GM21576 (cell line): ENCODE data around the gene DDR2.

Experiments used
- ATAC-seq: cut with Tn5 transposase; IDR thresholded peaks from one replicate; pipeline ENCODE4 v1.9.1; 2021; ENCODE audit warnings: mild to moderate bottlenecking, moderate library complexity; ENCODE audit not compliant: unreplicated experiment

DDR2 gene

DNA sequence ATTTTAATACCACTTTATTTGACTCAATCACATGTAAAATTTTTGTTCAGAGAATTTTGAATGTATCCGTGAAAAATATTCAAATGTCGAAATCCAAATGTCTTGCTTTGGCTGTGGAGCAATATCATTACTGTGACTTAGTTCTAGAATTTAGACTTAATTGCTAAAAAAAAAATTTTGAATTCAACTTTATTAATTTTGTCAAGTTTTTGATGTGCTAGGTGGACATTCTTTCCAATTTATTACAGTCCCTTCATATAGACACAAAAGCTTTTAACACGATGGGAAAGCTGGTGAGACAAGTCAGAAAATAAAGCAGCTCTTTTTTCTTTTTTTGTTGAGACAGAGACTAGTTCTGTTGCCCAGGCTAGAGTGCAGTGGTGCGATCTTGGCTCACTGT, 62.6 kb downstream of the DDR2 start:
- ATAC-seq, result no peak

DNA sequence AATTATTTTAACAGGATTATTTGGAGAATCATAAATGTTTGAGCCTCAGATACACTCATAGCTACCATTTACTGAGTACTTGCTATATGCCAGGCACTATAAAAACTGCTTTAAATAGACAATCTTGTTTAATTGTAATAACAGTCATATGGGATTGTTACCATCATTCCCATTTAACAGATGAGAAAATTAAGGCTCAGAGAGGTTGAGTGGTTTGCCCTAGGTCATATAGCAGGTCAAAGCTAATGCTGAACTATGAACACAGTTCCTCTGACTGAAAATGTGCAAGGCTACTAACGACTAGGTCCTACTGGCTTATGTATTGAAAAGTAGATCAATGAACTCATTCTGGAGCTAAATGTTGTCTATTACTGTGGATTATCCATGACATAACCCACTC, 63.4 kb downstream of the DDR2 start:
- no peak for ATAC-seq

DNA sequence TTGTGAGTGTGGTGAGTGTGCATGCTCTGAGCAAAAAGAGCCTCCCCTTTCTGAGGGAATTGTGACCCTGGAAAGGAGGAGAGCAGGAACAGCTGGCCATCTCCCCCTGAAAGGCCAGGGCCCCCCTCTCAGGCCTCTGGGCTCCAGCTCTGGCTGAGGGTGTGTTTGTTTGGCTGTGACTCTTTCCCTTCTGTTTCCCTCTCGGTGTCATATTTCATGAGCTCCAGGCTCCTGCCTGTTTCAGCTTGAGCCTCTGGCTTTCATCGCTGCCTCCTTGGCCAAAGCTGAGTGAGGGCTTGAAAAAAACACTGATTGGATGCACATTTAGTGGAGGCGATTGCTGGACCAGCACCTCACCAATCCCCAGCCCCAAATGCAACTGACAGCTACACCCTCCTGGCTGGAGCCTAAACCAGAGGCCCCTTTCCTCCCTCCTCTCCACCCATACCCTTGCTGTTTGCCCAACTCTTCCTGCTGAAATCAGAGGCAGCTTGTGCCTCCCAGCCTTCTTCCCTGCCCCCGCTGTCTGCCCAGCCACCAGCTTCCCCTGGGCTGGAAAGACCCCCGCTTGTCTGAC, 64.1 kb downstream of the DDR2 start:
- no peak for ATAC-seq

DNA sequence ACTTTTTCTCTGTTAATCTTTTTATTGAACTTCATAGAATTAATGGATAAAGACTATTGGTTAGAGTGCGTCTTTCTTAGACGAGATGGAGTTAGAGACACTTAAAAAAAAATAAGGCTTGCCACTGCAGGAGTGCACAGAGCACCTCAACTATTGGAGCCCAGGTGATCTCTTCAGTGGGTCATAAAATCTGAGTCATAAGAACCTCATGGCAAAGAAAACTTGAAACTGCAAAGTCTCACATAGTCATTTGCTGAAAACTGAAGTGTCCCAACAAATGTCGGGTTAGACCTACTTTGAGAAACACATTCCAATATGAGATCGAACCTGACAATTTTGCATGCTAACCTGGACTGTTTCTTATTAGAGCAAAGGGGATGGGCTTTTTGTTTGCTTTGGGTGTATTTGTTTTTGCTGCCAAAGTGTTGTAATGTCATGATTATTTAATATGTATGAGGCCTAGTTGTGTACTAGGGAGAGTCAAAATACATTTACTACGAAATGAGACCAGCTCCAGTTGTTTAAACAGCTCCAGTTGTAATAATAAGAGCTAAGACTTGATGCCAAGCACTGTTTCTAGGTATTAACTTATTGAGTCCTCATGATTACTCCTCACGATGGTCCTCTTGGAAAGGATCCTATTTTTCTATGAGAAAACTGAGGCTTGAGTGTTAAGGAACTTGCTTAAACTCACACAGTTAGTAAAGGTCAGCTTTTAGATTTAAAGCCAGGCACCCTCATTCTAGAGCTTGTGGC, 65.1 kb downstream of the DDR2 start:
- ATAC-seq, result no peak

DNA sequence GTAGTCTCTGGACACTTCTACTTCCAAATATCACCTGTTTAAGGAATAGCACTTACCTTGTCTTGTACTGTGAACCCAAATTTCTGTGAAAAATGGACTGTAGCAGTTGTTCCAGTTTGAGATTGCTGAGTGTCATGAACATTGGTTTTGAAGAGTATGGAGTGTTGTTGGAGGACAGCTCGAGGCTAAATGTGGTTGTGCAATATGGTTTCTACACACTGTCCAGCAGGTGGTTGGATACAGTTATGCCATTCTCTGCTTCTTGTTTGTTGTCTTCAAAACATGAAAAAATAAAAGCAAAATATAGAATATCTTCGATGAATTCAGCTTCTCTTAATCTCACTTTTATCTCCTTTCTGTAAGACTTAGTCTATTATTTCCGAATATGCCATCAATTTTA, 67.1 kb downstream of the DDR2 start:
- no peak for ATAC-seq

DNA sequence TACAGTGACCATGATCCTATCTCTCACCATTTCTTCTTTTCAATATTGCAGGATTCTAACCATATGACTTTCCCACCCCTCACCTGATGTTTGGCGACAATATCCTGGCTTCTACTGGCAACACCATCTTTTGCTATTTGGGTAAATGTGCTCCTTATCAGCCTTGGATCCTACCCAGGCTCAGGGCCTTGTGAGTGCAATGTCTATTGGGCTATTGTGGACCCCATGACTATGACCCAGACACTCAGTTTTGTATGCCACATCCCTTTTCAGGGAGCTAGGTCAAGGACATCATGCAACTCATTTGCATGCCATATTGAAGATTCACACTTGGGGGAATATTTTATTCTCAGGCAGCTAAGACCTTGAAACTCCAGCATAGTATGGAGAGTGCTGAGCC, 67.9 kb downstream of the DDR2 start:
- no peak for ATAC-seq

DNA sequence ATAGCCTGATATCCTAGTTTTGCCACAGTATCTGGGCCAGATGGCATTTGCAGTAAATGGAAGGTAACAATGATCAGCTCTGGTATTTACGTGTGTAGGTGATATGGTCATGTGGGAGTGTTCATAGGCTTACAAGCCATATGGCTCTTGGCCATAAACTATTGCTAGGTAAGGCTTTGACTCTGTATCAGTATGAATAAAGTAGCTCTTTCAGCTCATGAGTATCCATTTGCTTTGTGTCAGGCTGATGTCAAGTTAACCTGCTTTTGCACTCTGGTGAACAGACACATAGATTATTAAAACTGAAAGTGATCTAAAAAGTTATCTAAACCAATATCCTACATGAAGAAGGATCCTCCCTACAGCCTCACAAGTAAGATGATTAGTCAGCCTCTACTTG, 69.0 kb downstream of the DDR2 start:
- ATAC-seq, result no peak

DNA sequence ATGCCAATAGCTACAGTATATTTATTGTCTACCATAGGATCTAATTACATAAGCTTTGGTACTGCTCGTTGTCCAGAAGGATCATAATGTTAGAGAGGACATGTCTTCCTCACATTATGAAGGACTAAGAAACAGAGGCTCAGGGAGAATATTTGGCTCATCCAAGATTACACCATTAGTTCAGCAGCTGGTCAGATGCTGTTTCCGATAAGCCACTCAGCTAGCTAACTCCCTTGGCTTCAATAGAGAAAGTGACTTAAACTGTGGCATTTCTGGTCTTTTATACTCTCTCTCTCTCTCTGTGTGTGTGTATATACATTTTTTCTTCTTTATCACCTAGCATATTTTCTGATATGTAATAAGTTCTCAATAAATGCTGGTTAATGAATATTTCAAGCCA, 70.4 kb downstream of the DDR2 start:
- no peak for ATAC-seq

DNA sequence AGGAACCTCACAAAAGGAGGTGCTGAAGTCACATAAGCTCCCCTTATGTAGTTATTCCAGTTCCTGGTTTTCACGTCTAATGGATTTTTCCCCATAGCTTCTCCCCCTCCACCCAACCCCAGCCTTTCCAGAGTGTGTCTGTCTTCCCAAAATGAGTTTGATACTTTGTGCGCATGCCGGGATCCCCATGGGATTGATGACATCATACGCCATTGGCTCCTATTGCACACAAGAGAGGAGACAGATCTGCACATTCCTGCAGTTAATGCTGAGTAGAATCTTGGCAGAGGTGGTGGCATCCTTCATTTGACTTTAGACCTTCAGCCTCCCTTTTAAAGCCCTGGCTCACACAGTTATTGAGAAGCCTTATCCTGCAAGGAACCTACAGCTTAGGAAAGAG, 71.4 kb downstream of the DDR2 start:
- no peak for ATAC-seq

DNA sequence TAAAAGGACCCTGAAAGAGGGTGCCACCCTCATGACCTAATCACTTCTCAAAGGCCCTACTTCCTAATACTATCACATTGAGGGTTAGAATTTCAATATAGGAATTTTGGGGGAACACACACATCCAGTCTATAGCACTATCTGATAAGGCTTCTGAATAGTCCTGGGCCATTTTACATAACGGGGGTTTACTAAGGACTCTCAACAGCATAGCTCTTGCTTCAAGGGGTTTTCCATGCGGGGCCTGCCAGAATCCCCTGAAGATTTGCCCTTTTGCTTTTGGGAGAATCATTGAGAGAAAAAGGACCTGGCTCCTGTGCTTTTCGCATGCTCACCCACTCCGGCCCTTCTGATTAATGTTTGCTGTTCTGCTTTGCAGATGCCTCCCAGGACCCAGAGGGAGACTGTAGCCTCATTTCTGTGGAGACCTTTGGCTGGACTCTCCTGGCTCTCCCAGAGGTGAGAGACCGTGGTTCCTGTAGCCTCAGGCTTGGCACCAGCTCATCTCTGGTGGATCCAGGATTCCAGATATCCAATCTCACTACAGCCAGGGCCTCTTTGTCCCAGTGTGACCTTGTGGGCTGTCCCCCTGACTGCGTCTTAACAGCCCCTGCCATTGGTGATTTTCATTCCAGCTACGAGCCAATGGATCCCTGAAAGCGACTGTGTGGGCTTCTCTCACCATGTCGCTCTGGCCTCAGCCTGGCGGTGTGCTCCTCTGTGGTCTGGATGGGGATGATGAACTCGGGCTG, 72.6 kb downstream of the DDR2 start:
- no peak for ATAC-seq

DNA sequence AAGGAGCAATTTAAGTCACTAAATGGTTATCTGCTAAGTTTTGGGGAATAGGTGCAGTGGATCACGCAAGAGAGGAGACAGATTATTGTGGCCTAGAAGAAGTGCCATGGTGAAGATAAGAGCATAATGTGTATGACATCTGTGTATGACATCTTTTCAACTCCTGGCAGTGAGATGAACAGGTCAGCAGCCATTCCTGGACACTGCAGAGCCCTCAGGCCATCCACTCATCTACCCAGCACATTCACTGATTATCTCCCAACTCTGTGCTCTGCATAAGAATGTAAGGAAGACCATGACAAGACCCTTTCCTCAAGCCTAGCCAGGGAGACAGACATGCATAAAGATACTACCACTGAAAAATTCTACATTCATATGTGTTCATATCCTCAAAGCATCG, 73.7 kb downstream of the DDR2 start:
- ATAC-seq, result no peak

DNA sequence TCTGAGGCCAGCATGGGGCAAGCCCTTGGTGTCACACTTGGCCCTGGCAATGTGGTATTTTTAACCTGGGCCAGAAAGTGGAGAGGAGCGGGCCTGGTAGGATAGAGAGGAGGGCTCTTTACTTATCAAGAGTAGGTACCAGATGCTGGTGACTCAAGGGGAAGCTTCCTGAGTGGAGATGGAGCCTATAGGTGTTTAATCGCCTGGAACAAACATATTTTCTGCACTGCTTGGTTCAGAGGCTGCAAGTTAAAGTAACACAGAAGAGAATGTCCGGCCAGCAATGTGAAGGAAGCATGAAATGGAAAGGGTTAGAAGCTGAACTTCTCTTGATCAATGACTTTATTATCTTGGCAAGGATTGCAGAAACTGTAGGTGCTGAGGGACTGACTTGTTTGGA, 74.3 kb downstream of the DDR2 start:
- no peak for ATAC-seq

DNA sequence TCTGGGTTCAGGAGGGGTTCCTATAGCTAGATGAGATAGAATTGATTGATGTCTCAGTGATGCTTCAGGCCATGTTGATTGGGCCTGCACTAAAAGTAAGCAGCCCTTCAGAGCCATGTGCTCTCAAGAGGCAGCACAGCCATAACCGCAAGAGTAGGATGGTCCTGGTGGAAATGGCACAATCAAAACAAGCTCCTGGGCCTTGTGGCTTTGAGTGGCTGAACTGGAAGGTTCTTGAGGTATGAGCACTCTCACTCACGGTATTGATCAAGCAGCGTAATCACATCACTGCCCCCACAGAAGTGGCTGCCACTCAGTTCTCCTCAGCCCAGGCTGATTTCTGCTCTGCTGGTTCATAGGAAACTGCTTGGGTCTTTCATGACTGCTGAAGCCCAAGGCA, 76.0 kb downstream of the DDR2 start:
- no peak for ATAC-seq

DNA sequence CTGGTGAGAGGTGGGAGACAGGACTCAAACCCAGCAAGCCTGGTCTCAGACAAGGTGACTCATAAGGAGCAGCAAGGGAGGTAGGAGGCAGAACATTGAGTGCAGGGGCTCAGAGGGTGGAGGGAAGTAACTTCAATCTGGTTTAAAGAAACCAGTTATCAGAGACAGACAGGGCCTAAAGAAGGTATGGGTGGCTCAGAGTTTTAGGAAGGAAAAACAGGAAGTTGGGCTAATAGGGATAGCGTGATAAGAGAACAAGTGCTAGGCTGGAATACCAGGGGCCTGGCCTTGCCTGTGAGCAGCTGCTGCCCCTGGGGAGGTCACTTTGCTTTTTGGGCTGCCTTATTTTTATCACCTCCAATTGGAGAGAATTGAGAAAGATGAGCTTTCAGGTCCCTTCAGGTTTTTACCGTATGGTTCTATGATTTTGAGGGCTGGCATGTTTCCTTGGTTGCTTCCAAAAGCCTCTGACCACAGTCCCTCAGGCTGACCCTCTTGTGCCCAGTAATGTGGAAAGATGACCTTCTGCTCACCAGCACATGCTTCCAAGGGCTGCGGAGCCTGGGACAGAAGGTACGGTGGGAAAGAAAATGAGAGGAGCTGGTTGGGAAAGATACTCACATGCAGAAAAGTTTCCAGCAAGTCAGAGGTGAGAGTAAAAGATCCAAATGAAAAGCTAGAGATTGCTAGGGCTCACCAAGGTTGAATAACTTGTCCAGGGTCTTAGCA, 77.0 kb downstream of the DDR2 start:
- ATAC-seq, result no peak

DNA sequence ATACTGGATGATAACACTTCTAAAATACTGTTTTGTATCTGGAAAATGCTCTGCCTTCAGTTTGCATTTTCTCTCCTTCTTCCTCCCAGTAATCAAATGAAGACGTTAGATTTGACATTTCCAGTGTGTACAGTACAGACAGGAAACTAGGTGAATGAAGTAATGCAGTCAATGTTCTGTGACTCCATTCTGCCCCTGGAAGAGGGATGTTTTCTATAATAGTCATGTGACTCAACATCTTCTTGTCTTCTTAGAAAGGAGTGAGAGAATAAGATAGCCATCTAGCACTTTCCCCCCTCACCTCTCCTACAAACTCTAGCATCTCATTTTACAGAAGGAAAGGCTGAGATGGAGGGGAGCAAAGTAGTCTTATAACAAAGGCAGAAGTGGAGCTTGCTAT, 77.6 kb downstream of the DDR2 start:
- no peak for ATAC-seq

DNA sequence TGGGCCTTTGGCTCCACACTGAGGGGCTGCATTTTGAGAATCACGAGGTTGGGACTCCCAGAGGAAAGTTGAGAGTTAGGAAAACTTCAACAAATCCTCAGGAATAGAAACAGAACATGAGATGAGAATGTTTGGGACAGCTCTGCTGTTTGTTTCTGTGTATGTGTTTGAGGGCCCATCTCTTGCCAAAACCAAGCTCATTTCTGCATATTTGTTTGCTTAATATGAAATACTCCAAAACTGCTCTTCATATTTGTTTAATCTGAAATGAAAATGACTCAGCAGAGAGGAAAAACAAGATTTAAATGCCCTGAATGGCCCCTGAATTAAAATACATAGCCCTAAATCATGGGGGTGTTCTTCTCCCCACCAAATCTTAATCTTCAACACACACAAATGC, 78.1 kb downstream of the DDR2 start:
- ATAC-seq, result no peak

DNA sequence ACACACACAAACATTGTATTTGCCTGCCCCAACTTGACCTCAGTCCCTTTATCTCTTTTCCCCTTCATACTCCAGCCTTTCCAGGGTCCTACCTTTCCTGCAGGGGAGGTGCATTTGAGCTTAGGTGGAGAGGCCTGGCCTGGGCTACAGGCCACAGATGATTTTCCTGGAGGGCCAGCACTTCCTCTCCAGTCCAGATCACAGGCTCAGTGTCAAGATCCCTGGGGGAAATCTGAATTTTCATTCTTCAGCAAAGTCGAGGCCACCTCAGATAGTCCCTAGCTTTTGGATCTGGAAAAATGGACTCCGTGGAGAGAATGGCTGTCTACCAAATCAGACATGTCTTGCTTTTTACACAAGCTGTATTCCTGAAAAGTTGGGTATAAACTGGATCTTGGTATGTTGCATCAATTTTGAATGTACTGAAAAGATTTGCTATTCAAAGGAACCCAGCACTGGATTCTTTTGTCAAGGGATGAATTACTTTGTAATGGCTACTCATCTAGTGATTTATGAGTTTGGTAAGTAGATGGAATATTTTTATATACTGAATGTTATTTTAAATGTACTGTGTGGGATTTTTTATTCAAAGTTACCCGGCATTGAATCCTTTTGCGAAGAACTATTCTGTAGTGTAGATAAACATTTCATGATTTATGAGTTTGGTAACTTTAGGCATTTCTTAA, 78.7 kb downstream of the DDR2 start:
- no peak for ATAC-seq

DNA sequence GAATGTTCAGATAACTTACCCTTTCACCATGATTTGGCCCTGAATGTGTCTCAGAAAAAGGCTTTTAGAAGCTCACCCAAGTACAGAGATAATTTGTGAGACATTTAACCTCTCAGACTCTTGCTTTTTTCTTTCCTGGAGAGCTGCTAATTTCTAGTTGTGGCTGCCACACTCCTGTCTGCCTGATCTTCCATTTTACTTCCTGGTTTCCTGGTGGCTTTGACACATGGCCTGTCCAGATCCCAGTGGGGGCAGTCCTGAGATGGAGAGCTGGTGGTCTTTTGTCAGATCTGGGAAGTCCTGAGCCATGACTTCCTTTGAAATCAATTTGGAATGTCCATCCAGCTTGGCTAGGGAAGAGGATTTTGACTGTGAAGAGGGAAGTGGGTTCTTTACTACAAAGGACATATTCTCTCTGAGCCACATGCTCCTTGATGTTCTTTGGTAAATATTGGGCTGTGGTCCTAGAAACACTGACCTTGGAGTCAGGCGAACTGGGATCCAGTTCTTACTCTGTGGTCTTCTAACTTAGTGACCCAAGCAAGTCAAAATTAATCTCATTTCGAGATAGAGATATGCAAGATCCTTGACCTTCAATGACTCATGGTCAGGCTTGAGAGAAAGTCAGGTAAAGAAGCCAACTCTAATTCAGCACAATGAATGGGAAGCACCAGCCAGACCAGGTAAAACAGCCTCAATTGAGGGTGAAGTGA, 80.2 kb downstream of the DDR2 start:
- ATAC-seq, result no peak

DNA sequence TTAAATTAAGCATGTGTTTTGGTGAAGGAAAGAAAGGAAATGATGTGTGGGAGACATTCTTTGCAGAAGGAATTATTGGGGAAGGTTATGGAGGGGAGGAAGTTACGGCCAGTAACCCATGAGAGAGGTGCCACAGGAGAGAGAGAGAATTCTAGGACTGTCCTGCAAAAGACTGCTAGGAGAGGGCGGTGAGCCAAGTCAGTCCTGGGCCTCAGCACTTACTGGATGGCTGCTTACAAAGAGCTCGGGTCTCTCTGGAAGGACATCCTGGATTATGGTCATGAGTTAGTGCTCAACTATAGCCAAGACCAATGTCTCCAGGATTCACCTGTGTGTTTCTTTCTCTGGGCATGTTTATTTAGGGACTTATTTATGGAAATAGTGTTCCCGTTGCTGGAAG, 83.9 kb downstream of the DDR2 start:
- ATAC-seq, result no peak

DNA sequence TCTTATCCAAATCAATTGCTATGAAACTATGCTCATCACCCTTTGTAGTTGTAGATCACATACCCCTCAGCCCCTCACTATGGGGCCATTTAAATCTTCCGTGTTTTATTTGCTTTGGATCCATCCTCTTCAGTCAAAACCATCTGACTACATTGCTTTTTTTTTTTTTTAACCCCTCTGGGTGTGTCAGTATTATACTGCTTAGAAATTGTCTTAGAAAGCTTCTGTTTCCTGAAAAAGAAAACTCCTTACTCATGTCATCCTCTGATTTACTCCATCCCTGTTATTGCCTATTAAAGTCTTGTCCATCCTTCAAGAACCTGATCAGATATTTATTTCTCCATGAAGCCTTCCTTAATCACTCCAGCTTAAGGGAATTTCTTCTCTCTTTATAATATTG, 84.3 kb downstream of the DDR2 start:
- ATAC-seq, result no peak
